K562 (cell line): ENCODE results near the gene IFT172. TPM values are rescaled to one million over a fixed set of nuclear protein-coding genes. Genes with fewer than 3 reads are reported as not detected.

Experiments used
- ARNT ChIP-seq, 2 experiments: fragments of 450-650 bp; IDR thresholded peaks; 2 replicates each; pipeline ENCODE4 v1.6.1; 2016; ENCODE audit warnings: mild to moderate bottlenecking in 1 of 2
- EP300 ChIP-seq: IDR thresholded peaks from 2 replicates; pipeline ENCODE4 v1.6.1; 2012; ENCODE audit warnings: low read length, improper control_type of control experiment
- EP400 ChIP-seq: fragments of 450-650 bp; IDR thresholded peaks from 2 replicates; pipeline ENCODE4 v1.6.1; 2017; ENCODE audit warnings: antibody characterized with exemption, mild to moderate bottlenecking, moderate library complexity
- ERF ChIP-seq: fragments of 450-650 bp; formaldehyde crosslinking; IDR thresholded peaks from 2 replicates; pipeline ENCODE4 v1.4.0; 2020; ENCODE audit warnings: mild to moderate bottlenecking, mixed read lengths
- FOXJ2 ChIP-seq: fragments of 200-800 bp; sonication (Bioruptor generic); IDR thresholded peaks from 2 replicates; pipeline ENCODE4 v1.6.1; 2016; ENCODE audit warnings: missing genetic modification characterization, missing compliant biosample characterization
- JUND ChIP-seq, 2 experiments: IDR thresholded peaks; 2 replicates in 1 of 2; 3 replicates in 1 of 2; pipeline ENCODE4 v1.6.1; 2011; ENCODE audit warnings: borderline replicate concordance in 2 of 2, low read depth in 2 of 2, low read length in 2 of 2, improper control_type of control experiment in 1 of 2, missing biosample characterization in 1 of 2, missing genetic modification characterization in 1 of 2, missing genetic modification reagents in 1 of 2
- NR3C1 ChIP-seq: sonication (generic); formaldehyde crosslinking; IDR thresholded peaks from 2 replicates; pipeline ENCODE4 v1.8.1; 2022; ENCODE audit warnings: missing genetic modification reagents
- PHB2 ChIP-seq: fragments of 450-650 bp; IDR thresholded peaks from 2 replicates; pipeline ENCODE4 v1.6.1; 2017; ENCODE audit warnings: low read depth
- ZNF24 ChIP-seq: fragments of 450-650 bp; IDR thresholded peaks from 2 replicates; pipeline ENCODE4 v1.6.1; 2016
- ZNF507 ChIP-seq: conservative IDR thresholded peaks from 2 replicates; pipeline ENCODE4 v1.6.1; 2017; ENCODE audit warnings: missing genetic modification characterization, missing compliant biosample characterization
- ZNF644 ChIP-seq: fragments of 200-800 bp; sonication (Bioruptor generic); IDR thresholded peaks from 2 replicates; pipeline ENCODE4 v1.6.1; 2016; ENCODE audit warnings: low read depth, missing genetic modification characterization, missing compliant biosample characterization
- ZSCAN29 ChIP-seq: fragments of 450-650 bp; IDR thresholded peaks from 2 replicates; pipeline ENCODE4 v1.6.1; 2017
- polyA plus RNA-seq, 8 experiments: library from polyadenylated mRNA; depleted of rRNA in 4 of 8; stranded (reverse) in 5 of 8; unstranded in 3 of 8; fragments of >200 nt; fragmentation: Nextera tagmentation in 2 of 8; fragmentation: Illumina TruSeq in 1 of 8; extraction: Ambion mirVana in 2 of 8; extraction: Trizol in 1 of 8; gene quantifications; 2 replicates each; pipeline versions ENCODE4 v1.2.1 to v1.2.3, GENCODE V29; 2011 to 2014; ENCODE audit warnings: inconsistent platforms in 1 of 8, missing spikeins in 1 of 8
- total RNA-seq, 7 experiments: library from RNA; depleted of rRNA in 6 of 7; stranded (reverse); fragments of >200 nt in 6 of 7; fragmentation: Illumina TruSeq in 2 of 7; extraction: Trizol in 2 of 7; gene quantifications; 2 replicates each; pipeline versions ENCODE4 v1.2.1 to v1.2.3, GENCODE V29; 2011 to 2021; ENCODE audit warnings: low replicate concordance in 1 of 7
- TF ChIP-seq, protein P1 (sequence below): fragments of 450-650 bp; IDR thresholded peaks from 2 replicates; pipeline ENCODE4 v1.7.0; 2016; ENCODE audit warnings: borderline replicate concordance
- TF ChIP-seq, protein P2 (sequence below): sonication (generic); formaldehyde crosslinking; IDR thresholded peaks from 2 replicates; pipeline ENCODE4 v1.8.1; 2022; ENCODE audit warnings: missing genetic modification reagents
- TF ChIP-seq, protein P3 (sequence below): fragments of 250-450 bp; sonication (Bioruptor Pico); IDR thresholded peaks from 2 replicates; pipeline ENCODE4 v1.5.0; 2020; ENCODE audit warnings: mild to moderate bottlenecking
- TF ChIP-seq, protein P4 (sequence below): sonication (generic); formaldehyde crosslinking; IDR thresholded peaks from 2 replicates; pipeline ENCODE4 v1.8.1; 2023; ENCODE audit warnings: mild to moderate bottlenecking, missing genetic modification reagents
- TF ChIP-seq, protein P5 (sequence below): fragments of 450-650 bp; formaldehyde crosslinking; IDR thresholded peaks from 2 replicates; pipeline ENCODE4 v1.4.0; 2022; ENCODE audit warnings: missing genetic modification characterization

Gene IFT172
- total and polyA plus RNA-seq, 9 of the 15 experiments (the other 6 are each of a cell fraction or from before 2014, with no cell fraction given), result 5.6 to 19.1 (median 13.5) TPM

DNA sequence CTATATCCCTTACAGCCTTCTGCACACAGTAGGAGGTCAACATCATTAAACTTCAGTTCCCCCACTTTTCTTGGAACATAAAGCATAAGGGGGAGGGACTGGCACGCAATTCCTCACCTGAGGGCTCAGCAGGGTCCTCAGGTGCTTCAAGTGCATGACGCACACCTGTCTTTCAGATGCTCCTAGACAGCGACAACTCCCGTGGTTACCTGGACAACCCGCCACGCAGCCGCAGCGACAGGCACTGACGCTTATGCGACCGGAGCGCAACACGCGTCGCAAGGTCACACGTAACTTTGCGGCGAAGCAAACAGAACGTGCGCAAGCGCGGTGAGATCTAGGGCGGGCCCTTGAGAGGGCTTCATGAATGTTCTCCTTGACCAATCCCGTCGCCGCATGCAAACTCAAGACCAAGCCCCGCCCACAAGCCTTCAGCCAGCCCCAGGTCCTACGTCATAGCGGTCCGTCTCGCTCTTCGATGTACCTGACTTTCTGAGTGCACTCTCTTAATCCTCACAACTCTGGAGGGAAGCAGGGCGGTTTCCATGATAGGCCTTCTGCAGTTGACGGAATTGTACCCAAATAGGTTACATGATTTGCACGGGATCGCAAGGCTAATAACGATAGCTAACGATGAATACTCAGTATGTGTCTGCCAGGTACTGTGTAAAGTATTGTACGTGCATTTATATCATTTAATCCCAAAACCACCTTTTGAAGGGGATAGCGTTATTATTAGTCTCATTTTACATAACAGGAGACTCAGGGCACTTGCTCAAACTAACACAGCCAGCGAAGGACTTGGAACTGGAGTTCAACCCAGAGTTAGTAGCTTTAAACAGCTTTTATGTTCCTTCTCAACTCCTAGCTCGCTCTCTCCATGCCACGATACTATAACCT is at the start of gene IFT172 (continued):
- TF ChIP-seq ZNF644, result no peak
- no peak for TF ChIP-seq ZSCAN29
- TF ChIP-seq, protein P1, sequence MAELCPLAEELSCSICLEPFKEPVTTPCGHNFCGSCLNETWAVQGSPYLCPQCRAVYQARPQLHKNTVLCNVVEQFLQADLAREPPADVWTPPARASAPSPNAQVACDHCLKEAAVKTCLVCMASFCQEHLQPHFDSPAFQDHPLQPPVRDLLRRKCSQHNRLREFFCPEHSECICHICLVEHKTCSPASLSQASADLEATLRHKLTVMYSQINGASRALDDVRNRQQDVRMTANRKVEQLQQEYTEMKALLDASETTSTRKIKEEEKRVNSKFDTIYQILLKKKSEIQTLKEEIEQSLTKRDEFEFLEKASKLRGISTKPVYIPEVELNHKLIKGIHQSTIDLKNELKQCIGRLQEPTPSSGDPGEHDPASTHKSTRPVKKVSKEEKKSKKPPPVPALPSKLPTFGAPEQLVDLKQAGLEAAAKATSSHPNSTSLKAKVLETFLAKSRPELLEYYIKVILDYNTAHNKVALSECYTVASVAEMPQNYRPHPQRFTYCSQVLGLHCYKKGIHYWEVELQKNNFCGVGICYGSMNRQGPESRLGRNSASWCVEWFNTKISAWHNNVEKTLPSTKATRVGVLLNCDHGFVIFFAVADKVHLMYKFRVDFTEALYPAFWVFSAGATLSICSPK, result no peak
- peak; percentile 54 for TF ChIP-seq EP400
- TF ChIP-seq, protein P2, sequence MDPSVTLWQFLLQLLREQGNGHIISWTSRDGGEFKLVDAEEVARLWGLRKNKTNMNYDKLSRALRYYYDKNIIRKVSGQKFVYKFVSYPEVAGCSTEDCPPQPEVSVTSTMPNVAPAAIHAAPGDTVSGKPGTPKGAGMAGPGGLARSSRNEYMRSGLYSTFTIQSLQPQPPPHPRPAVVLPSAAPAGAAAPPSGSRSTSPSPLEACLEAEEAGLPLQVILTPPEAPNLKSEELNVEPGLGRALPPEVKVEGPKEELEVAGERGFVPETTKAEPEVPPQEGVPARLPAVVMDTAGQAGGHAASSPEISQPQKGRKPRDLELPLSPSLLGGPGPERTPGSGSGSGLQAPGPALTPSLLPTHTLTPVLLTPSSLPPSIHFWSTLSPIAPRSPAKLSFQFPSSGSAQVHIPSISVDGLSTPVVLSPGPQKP (CRISPR knock-in tag), result no peak
- peak; percentile 69; the same call in 1 of the 2 replicates for TF ChIP-seq ZNF24
- TF ChIP-seq ERF (CRISPR knock-in tag), result no peak
- TF ChIP-seq PHB2, result no peak
- TF ChIP-seq NR3C1 (CRISPR knock-in tag), result no peak
- TF ChIP-seq, protein P3, sequence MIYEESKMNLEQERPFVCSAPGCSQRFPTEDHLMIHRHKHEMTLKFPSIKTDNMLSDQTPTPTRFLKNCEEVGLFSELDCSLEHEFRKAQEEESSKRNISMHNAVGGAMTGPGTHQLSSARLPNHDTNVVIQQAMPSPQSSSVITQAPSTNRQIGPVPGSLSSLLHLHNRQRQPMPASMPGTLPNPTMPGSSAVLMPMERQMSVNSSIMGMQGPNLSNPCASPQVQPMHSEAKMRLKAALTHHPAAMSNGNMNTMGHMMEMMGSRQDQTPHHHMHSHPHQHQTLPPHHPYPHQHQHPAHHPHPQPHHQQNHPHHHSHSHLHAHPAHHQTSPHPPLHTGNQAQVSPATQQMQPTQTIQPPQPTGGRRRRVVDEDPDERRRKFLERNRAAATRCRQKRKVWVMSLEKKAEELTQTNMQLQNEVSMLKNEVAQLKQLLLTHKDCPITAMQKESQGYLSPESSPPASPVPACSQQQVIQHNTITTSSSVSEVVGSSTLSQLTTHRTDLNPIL (CRISPR knock-in tag), result no peak
- TF ChIP-seq JUND (IDR thresholded peaks at IDR 0.05; ENCODE audit: borderline replicate concordance, low read depth, low read length), result peak; percentile 65
- peak; percentile 34; the same call in 2 of the 3 replicates for TF ChIP-seq JUND (tag; IDR thresholded peaks at IDR 0.05; ENCODE audit: borderline replicate concordance, low read depth, low read length)
- no peak for TF ChIP-seq ZNF507
- TF ChIP-seq, protein P4, sequence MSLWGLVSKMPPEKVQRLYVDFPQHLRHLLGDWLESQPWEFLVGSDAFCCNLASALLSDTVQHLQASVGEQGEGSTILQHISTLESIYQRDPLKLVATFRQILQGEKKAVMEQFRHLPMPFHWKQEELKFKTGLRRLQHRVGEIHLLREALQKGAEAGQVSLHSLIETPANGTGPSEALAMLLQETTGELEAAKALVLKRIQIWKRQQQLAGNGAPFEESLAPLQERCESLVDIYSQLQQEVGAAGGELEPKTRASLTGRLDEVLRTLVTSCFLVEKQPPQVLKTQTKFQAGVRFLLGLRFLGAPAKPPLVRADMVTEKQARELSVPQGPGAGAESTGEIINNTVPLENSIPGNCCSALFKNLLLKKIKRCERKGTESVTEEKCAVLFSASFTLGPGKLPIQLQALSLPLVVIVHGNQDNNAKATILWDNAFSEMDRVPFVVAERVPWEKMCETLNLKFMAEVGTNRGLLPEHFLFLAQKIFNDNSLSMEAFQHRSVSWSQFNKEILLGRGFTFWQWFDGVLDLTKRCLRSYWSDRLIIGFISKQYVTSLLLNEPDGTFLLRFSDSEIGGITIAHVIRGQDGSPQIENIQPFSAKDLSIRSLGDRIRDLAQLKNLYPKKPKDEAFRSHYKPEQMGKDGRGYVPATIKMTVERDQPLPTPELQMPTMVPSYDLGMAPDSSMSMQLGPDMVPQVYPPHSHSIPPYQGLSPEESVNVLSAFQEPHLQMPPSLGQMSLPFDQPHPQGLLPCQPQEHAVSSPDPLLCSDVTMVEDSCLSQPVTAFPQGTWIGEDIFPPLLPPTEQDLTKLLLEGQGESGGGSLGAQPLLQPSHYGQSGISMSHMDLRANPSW (CRISPR knock-in tag), result no peak
- TF ChIP-seq FOXJ2 (tag), result peak; percentile 95
- 0 out of 2 replicates have a peak, but pooled peaks have one; percentile 20 for TF ChIP-seq EP300
- TF ChIP-seq, protein P5, sequence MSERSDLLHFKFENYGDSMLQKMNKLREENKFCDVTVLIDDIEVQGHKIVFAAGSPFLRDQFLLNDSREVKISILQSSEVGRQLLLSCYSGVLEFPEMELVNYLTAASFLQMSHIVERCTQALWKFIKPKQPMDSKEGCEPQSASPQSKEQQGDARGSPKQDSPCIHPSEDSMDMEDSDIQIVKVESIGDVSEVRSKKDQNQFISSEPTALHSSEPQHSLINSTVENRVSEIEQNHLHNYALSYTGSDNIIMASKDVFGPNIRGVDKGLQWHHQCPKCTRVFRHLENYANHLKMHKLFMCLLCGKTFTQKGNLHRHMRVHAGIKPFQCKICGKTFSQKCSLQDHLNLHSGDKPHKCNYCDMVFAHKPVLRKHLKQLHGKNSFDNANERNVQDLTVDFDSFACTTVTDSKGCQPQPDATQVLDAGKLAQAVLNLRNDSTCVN (CRISPR knock-in tag), result no peak
- peak in 1 of 2 experiments; percentile 55; a peak in 1 of 4 replicates for TF ChIP-seq ARNT (IDR thresholded peaks at IDR 0.05)
